GM12892 (cell line): Measurements from ENCODE around the gene EHBP1L1.

ENCODE experiments used
- POLR2A ChIP-seq: IDR thresholded peaks from 2 replicates; pipeline ENCODE4 v1.6.1; 2011; ENCODE audit warnings: low read depth, low read length, control low read depth
- TAF1 ChIP-seq: IDR thresholded peaks from 2 replicates; pipeline ENCODE4 v1.6.1; 2011; ENCODE audit warnings: low read depth, mild to moderate bottlenecking, control low read depth, low read length, borderline replicate concordance

- TF ChIP-seq POLR2A (no peak), TAF1 (no peak)
Observed at GRCh38 chr11:65576867-65577755, 1.3 kb downstream of the EHBP1L1 start.
